Measurements from ENCODE around the gene CUX1. TPM values are rescaled to one million over a fixed set of nuclear protein-coding genes. Genes with fewer than 3 reads are reported as not detected.

Gene CUX1
- total and polyA plus RNA-seq, 2 donors (not counting 1 experiment from before 2014, with no cell fraction given) = 10.8 to 86.5 TPM

DNA sequence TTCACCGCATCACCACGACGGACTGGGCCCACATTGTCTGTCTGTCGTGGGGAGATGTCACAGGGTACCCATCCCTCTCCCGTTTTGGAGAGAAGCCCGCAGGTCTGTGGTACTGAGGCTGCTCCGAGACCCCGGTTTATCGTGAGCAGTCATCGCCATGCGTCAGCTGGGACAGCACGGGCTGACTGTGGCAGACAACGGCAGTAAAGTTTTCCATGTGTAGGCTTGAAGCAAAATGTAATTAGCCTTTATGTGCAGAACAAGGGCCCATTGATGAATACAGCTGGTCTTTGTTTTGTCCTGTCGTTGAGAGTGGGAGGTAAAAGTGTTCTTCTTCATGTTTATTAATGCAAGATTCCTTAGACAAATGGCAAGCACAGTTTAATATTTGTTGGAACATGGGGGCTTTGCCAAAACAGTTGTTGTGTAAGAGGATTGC, 301.8 kb downstream of the CUX1 start:
- 89% methylated on average over 14 of the region's 14 CpGs for WGBS (ENCODE audit: insufficient coverage)
- CTCF ChIA-PET = interaction anchor here (0.8 kb wide), 1 partner anchor 118 kb away, joined by 3 read pairs; no protein-coding TSS in a partner anchor

DNA sequence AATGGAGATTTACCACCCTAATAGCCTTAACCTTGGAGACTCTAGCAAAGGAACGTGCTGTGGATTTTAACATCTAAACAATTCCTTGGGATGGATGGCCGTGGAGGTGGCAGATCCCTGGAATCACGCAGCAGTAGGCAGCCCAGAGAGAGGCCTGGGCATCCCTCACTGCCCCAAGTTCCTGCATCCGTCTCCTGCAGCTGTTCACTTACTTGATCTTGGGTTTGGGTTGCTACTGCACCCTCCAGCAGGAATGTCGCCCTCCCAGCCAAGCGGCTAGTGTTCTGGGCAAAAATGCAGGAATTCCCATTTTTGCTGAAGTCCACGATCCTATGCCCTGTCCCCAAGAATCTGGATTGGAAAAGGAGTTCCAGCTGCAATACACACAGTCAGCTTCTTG, 302.5 kb downstream of the CUX1 start:
- no peak overlapping the region for H3K9ac ChIP-seq (ENCODE audit: low read length)
- Mint-ChIP-seq H3K27me3 (no peaks in the 10 kb centered on the region), H3K4me1 (peaks cover 9% of the 10 kb centered on the region), H3K27ac (no peak overlapping the region), H3K9me3 (ENCODE audit: insufficient read depth) (no peaks in the 10 kb centered on the region), H3K4me3 (no peak overlapping the region)
- intact Hi-C loops (cut with micrococcal nuclease) = no loop called here
- peaks cover 3 to 8% of the 10 kb centered on the region in 2 donors for H3K4me1 ChIP-seq (ENCODE audit: control insufficient read depth in 2 of 2, insufficient read depth in 2 of 2, low read length in 2 of 2)
- H3K4me2 ChIP-seq (replicated peaks; ENCODE audit: low read depth, low read length, poor library complexity, severe bottlenecking) = no peak overlapping the region
- TF ChIP-seq, protein P1, sequence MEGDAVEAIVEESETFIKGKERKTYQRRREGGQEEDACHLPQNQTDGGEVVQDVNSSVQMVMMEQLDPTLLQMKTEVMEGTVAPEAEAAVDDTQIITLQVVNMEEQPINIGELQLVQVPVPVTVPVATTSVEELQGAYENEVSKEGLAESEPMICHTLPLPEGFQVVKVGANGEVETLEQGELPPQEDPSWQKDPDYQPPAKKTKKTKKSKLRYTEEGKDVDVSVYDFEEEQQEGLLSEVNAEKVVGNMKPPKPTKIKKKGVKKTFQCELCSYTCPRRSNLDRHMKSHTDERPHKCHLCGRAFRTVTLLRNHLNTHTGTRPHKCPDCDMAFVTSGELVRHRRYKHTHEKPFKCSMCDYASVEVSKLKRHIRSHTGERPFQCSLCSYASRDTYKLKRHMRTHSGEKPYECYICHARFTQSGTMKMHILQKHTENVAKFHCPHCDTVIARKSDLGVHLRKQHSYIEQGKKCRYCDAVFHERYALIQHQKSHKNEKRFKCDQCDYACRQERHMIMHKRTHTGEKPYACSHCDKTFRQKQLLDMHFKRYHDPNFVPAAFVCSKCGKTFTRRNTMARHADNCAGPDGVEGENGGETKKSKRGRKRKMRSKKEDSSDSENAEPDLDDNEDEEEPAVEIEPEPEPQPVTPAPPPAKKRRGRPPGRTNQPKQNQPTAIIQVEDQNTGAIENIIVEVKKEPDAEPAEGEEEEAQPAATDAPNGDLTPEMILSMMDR (IDR thresholded peaks at IDR 0.05) = no peak
- TF ChIP-seq EZH2 (IDR thresholded peaks at IDR 0.05; ENCODE audit: borderline replicate concordance, insufficient read depth, low read depth, low read length, poor library complexity, severe bottlenecking) = no peak
- no peak for DNase-seq
- H3K4me3 ChIP-seq (ENCODE audit: control extremely low read depth in 1 of 5, extremely low read depth in 1 of 5, insufficient read depth in 1 of 5, low read depth in 2 of 5, low read length in 4 of 5) = no peak overlapping the region
- peaks cover 2 to 17% of the 10 kb centered on the region in 2 experiments for H3K36me3 ChIP-seq (replicated peaks in 1 of 2; ENCODE audit: control extremely low read depth in 1 of 2, control insufficient read depth in 1 of 2, extremely low read depth in 1 of 2, insufficient read depth in 2 of 2, low read length in 1 of 2)
- ChIA-PET POLR2A (no interaction called here), CTCF (no interaction called here)
- no peaks in the 10 kb centered on the region for H3K27me3 ChIP-seq (replicated peaks in 1 of 4; ENCODE audit: control extremely low read depth in 1 of 4, control insufficient read depth in 3 of 4, insufficient read depth in 4 of 4, low read length in 3 of 4)
- ATAC-seq (ENCODE audit: low read depth) = no peak
- 100% methylated on average over 7 of the region's 7 CpGs for WGBS (ENCODE audit: insufficient coverage)
- H4K20me1 ChIP-seq (ENCODE audit: control insufficient read depth, insufficient read depth, low read length, poor library complexity, severe bottlenecking) = no peaks in the 10 kb centered on the region
- H3K79me2 ChIP-seq (ENCODE audit: control insufficient read depth, insufficient read depth, low read length) = no peaks in the 10 kb centered on the region
- no peak overlapping the region for H2AFZ ChIP-seq (ENCODE audit: insufficient read depth, low read depth, low read length, poor library complexity, severe bottlenecking)
- no peak overlapping the region for H3K27ac ChIP-seq (ENCODE audit: low read length in 2 of 2)
- no peaks in the 10 kb centered on the region for H3K9me3 ChIP-seq (ENCODE audit: control extremely low read depth in 1 of 3, control insufficient read depth in 2 of 3, insufficient read depth in 1 of 3, low read length in 2 of 3)

More for the DNA sequence above, 301.8 kb downstream of the CUX1 start:
- Mint-ChIP-seq H3K27ac (no peak overlapping the region), H3K27me3 (no peaks in the 10 kb centered on the region), H3K4me1 (peaks cover 9% of the 10 kb centered on the region), H3K4me3 (no peak overlapping the region), H3K9me3 (ENCODE audit: insufficient read depth) (no peaks in the 10 kb centered on the region)
- no peaks in the 10 kb centered on the region for H3K9me3 ChIP-seq (ENCODE audit: control extremely low read depth in 1 of 3, control insufficient read depth in 2 of 3, insufficient read depth in 1 of 3, low read length in 2 of 3)
- no peak overlapping the region for H3K4me3 ChIP-seq (ENCODE audit: control extremely low read depth in 1 of 5, extremely low read depth in 1 of 5, insufficient read depth in 1 of 5, low read depth in 2 of 5, low read length in 4 of 5)
- H3K27me3 ChIP-seq (replicated peaks in 1 of 4; ENCODE audit: control extremely low read depth in 1 of 4, control insufficient read depth in 3 of 4, insufficient read depth in 4 of 4, low read length in 3 of 4) = no peaks in the 10 kb centered on the region
- TF ChIP-seq EZH2 (IDR thresholded peaks at IDR 0.05; ENCODE audit: borderline replicate concordance, insufficient read depth, low read depth, low read length, poor library complexity, severe bottlenecking) = no peak
- TF ChIP-seq, protein P1 (IDR thresholded peaks at IDR 0.05) = no peak
- peaks cover 3 to 8% of the 10 kb centered on the region in 2 donors for H3K4me1 ChIP-seq (ENCODE audit: control insufficient read depth in 2 of 2, insufficient read depth in 2 of 2, low read length in 2 of 2)
- H3K9ac ChIP-seq (ENCODE audit: low read length) = no peak overlapping the region
- peaks cover 2 to 19% of the 10 kb centered on the region in 2 experiments for H3K36me3 ChIP-seq (replicated peaks in 1 of 2; ENCODE audit: control extremely low read depth in 1 of 2, control insufficient read depth in 1 of 2, extremely low read depth in 1 of 2, insufficient read depth in 2 of 2, low read length in 1 of 2)
- intact Hi-C loops (cut with micrococcal nuclease) = no loop called here
- H3K79me2 ChIP-seq (ENCODE audit: control insufficient read depth, insufficient read depth, low read length) = no peaks in the 10 kb centered on the region
- H3K4me2 ChIP-seq (replicated peaks; ENCODE audit: low read depth, low read length, poor library complexity, severe bottlenecking) = no peak overlapping the region
- DNase-seq = no peak
- no peaks in the 10 kb centered on the region for H4K20me1 ChIP-seq (ENCODE audit: control insufficient read depth, insufficient read depth, low read length, poor library complexity, severe bottlenecking)
- no peak overlapping the region for H3K27ac ChIP-seq (ENCODE audit: low read length in 2 of 2)
- no peak for ATAC-seq (ENCODE audit: low read depth)
- POLR2A ChIA-PET = no interaction called here
- no peak overlapping the region for H2AFZ ChIP-seq (ENCODE audit: insufficient read depth, low read depth, low read length, poor library complexity, severe bottlenecking)
